ENCODE data around the gene METTL16.

The METTL16 gene

GRCh38 chr17:2377659-2378058 is 134.0 kb downstream of the METTL16 start:
- no peak for DNase-seq

DNA sequence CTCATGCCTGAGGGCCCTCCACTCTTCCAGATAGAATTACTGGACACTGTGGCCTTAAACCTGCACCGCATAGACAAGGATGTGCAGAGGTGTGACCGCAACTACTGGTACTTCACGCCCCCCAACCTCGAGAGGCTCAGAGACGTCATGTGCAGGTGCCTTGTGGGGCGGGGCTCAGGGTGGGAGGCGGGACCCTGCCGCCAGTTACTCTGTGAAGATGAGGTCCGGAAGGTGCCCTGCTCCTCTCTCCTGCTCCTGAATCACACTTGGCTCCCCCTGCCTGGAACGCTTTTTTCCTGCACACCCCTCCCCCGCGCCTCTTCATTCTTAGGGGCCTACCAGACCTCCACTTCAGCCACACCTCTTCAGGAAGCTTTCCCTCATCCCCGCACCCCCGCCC is 135.6 kb downstream of the METTL16 start:
- DNase-seq = no peak

- no peak for DNase-seq
These were observed 136.3 kb downstream of the METTL16 start for GRCh38 chr17:2375406-2375805.

- DNase-seq = no peak
These were observed 137.0 kb downstream of the METTL16 start for GRCh38 chr17:2374549-2375285.

- no peak for DNase-seq
These were observed 138.5 kb downstream of the METTL16 start for GRCh38 chr17:2373179-2373578.

DNA sequence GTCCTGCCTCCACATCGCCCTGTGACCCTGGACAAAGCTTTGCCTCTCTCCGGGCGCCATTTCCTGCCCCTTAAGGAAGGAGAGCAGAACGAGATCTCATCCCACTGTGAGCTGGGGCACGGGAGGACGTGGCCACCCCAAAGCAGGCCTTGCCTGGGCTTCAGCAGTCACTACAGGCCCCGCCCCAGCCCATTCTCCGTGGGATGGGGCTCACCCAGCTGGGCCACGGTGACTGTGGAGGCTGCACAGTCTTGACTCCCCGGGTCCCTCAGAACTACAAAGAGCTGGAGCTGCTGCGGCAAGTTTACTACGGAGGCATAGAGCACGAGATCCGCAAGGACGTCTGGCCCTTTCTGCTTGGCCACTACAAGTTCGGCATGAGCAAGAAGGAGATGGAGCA is 139.0 kb downstream of the METTL16 start:
- DNase-seq = no peak

- no peak for DNase-seq
These were observed 139.5 kb downstream of the METTL16 start for GRCh38 chr17:2372180-2372579.

GRCh38 chr17:2371183-2372130 is 140.2 kb downstream of the METTL16 start:
- DNase-seq = no peak

DNA sequence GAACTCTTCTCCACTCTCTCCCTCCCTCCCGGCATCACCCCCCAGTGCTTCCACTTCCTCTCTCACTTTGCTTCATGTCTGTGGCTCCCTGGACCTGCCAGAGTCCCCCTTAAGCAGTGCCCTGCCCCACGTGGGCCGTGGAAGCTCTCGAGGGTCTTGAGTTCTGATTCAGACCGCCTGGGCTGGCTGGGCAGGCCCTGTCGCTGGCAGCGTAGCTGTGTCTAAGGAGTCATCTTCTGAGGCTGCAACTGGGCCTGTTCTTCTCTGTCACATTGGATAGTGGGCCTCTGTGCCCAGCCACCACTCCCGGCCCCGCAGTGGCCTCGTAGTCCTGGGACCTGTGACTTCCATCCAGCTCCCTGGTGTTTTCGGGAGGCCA is 141.5 kb downstream of the METTL16 start:
- no peak for DNase-seq

DNA sequence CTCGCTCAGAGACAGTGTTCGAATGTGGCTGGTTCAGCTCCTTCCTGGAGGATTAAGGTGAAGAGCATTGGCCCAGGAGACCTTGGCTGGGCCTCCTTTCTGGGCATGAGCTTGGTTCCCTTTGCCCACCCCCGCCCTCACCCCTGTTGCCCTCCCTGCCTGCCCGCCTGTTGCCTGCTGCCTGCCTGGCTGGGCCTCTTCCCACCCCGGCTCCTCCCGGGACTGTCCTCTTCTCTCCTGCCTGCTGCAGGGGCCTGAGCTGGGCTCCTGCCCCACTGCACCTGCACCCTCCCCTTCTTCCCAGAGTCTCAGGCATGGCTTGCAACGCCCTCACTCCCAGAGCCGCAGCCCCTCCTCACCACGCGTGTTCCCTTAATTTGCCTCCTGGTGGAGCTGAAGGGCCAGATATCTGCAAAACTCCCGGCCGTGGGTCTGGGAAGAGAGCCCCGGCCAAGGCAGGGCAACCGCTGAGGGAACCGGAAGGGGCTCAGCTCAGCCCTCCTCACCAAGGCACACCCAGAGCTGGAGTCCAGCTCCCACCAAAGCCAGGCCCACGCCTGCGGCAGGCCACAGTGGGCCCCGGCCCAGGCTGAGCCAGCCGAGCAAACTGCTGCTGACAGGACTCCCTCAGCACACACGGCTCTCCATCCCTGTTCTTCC is 142.0 kb downstream of the METTL16 start:
- no peak for DNase-seq

- peak in 1 of 2 donors; percentile 6 for DNase-seq
These were observed 142.6 kb downstream of the METTL16 start for GRCh38 chr17:2369039-2369438.

DNA sequence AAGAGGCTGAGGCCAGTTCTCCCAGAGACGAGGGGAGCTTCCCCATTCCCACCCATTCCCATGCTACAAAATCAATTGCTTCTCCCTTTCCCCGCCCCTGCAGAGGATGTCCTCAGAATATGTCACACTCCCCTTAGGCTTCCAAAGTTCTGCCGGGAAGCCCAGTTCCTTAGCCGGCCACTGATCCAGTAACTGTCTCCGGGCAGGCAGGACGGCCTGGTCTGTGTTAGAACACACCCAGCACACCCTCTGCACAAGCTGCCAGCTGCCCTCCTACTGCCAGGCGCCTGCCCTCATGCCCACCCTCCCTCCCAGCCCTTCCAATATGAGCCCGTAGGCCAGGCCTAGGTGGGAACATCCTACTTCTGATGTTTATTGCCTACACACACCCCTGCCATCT is 143.3 kb downstream of the METTL16 start:
- no peak for DNase-seq

GRCh38 chr17:2366747-2367494 is 144.8 kb downstream of the METTL16 start:
- DNase-seq = no peak
